GM12878 (cell line): ENCODE results near the gene TOB2. TPM values are rescaled to one million over a fixed set of nuclear protein-coding genes. Genes with fewer than 3 reads are reported as not detected.

ENCODE experiments used
- CBX3 ChIP-seq: fragments of 200-600 bp; sonication (generic); IDR thresholded peaks from 2 replicates; pipeline ENCODE4 v1.6.1; 2016; ENCODE audit warnings: low read depth, borderline replicate concordance
- CBX5 ChIP-seq: sonication (generic); IDR thresholded peaks from 2 replicates; pipeline ENCODE4 v1.6.1; 2016; ENCODE audit warnings: low read depth, moderate library complexity, mild to moderate bottlenecking, inconsistent platforms
- CEBPB ChIP-seq, 2 experiments: fragments of 150-350 bp in 1 of 2; IDR thresholded peaks; 2 replicates each; pipeline ENCODE4 v1.6.1; 2012 to 2014; ENCODE audit warnings: low read depth in 2 of 2, low read length in 2 of 2, borderline replicate concordance in 1 of 2, inconsistent platforms in 1 of 2
- CHD1 ChIP-seq: IDR thresholded peaks from 2 replicates; pipeline ENCODE4 v1.6.1; 2012; ENCODE audit warnings: low read depth, low read length, improper control_type of control experiment
- CHD2 ChIP-seq: IDR thresholded peaks from 2 replicates; pipeline ENCODE4 v1.6.1; 2011; ENCODE audit warnings: low read depth, low read length, improper control_type of control experiment, borderline replicate concordance
- E2F8 ChIP-seq: fragments of 450-650 bp; IDR thresholded peaks from 2 replicates; pipeline ENCODE4 v1.6.1; 2018; ENCODE audit warnings: mild to moderate bottlenecking, low read depth, moderate library complexity; ENCODE audit not compliant: partially characterized antibody
- EED ChIP-seq: sonication (generic); IDR thresholded peaks from 2 replicates; pipeline ENCODE4 v1.6.1; 2016; ENCODE audit warnings: antibody characterized with exemption, low read depth
- EGR1 ChIP-seq, 2 experiments: IDR thresholded peaks; 1 replicate in 1 of 2; 2 replicates in 1 of 2; pipeline ENCODE4 v1.6.1; 2011 to 2012; ENCODE audit warnings: low read depth in 2 of 2, low read length in 2 of 2, borderline replicate concordance in 1 of 2, mild to moderate bottlenecking in 1 of 2, moderate library complexity in 1 of 2
- EP300 ChIP-seq, 2 experiments: fragments of 150-350 bp in 1 of 2; IDR thresholded peaks; 2 replicates each; pipeline ENCODE4 v1.6.1; 2011 to 2012; ENCODE audit warnings: low read depth in 2 of 2, low read length in 2 of 2, borderline replicate concordance in 1 of 2, improper control_type of control experiment in 1 of 2, inconsistent platforms in 1 of 2; ENCODE audit not compliant: control insufficient read depth in 1 of 2
- FOS ChIP-seq: IDR thresholded peaks from 3 replicates; pipeline ENCODE4 v1.6.1; 2011; ENCODE audit warnings: borderline replicate concordance; ENCODE audit not compliant: insufficient read length; ENCODE audit errors: extremely low read depth
- FOXM1 ChIP-seq: IDR thresholded peaks from 2 replicates; pipeline ENCODE4 v1.6.1; 2012; ENCODE audit warnings: low read depth, mild to moderate bottlenecking, inconsistent platforms, low read length, moderate library complexity
- IKZF1 ChIP-seq: fragments of 450-650 bp; conservative IDR thresholded peaks from 2 replicates; pipeline ENCODE4 v1.6.1; 2017; ENCODE audit warnings: antibody characterized with exemption, mild to moderate bottlenecking
- MXI1 ChIP-seq: fragments of 150-350 bp; IDR thresholded peaks from 2 replicates; pipeline ENCODE4 v1.6.1; 2011; ENCODE audit warnings: low read depth, mild to moderate bottlenecking, inconsistent platforms, low read length, improper control_type of control experiment
- NBN ChIP-seq: fragments of 450-650 bp; IDR thresholded peaks from 2 replicates; pipeline ENCODE4 v1.6.1; 2016
- NFYA ChIP-seq: IDR thresholded peaks from 2 replicates; pipeline ENCODE4 v1.6.1; 2011; ENCODE audit warnings: low read depth, mild to moderate bottlenecking, low read length, improper control_type of control experiment, borderline replicate concordance
- NR2F1 ChIP-seq: fragments of 450-650 bp; conservative IDR thresholded peaks from 2 replicates; pipeline ENCODE4 v1.6.1; 2017; ENCODE audit warnings: mild to moderate bottlenecking
- PBX3 ChIP-seq: IDR thresholded peaks from 2 replicates; pipeline ENCODE4 v1.6.1; 2011; ENCODE audit warnings: mild to moderate bottlenecking, low read depth, low read length, moderate library complexity; ENCODE audit not compliant: insufficient replicate concordance
- POLR2A ChIP-seq: IDR thresholded peaks from 2 replicates; pipeline ENCODE4 v1.6.1; 2011; ENCODE audit warnings: low read depth, mild to moderate bottlenecking, low read length
- RELB ChIP-seq: fragments of 450-650 bp; IDR thresholded peaks from 2 replicates; pipeline ENCODE4 v1.6.1; 2017; ENCODE audit warnings: low read depth, mild to moderate bottlenecking, moderate library complexity
- RFX5 ChIP-seq: IDR thresholded peaks from 2 replicates; pipeline ENCODE4 v1.6.1; 2011; ENCODE audit warnings: low read depth, low read length, improper control_type of control experiment
- SIN3A ChIP-seq: IDR thresholded peaks from 2 replicates; pipeline ENCODE4 v1.6.1; 2012; ENCODE audit warnings: low read depth, low read length, improper control_type of control experiment
- SRF ChIP-seq, 2 experiments: IDR thresholded peaks; 2 replicates each; pipeline ENCODE4 v1.6.1; 2011; ENCODE audit warnings: low read depth in 2 of 2, low read length in 2 of 2, mild to moderate bottlenecking in 1 of 2, moderate library complexity in 1 of 2
- TBL1XR1 ChIP-seq: IDR thresholded peaks from 2 replicates; pipeline ENCODE4 v1.6.1; 2012; ENCODE audit warnings: low read depth, low read length, improper control_type of control experiment
- USF1 ChIP-seq: IDR thresholded peaks from 2 replicates; pipeline ENCODE4 v1.6.1; 2011; ENCODE audit warnings: borderline replicate concordance, low read depth, mild to moderate bottlenecking, moderate library complexity, mixed read lengths, low read length; ENCODE audit not compliant: insufficient read depth; ENCODE audit errors: extremely low read length
- polyA plus RNA-seq, 11 experiments: library from polyadenylated mRNA; depleted of rRNA in 4 of 11; unstranded in 6 of 11; stranded (reverse) in 5 of 11; fragments of >200 nt; fragmentation: Nextera tagmentation in 4 of 11; fragmentation: Illumina TruSeq in 1 of 11; extraction: Ambion mirVana in 4 of 11; extraction: Trizol in 1 of 11; gene quantifications; 1 replicate in 1 of 11; 2 replicates in 10 of 11; pipeline versions ENCODE4 v1.2.1 to v1.2.3, GENCODE V29; 2011 to 2016; ENCODE audit warnings: inconsistent platforms in 2 of 11, missing spikeins in 2 of 11, low read depth in 1 of 11
- total RNA-seq, 4 experiments: library from RNA; depleted of rRNA in 3 of 4; stranded (reverse); fragments of >200 nt in 3 of 4; fragmentation: Illumina TruSeq in 1 of 4; extraction: Trizol in 1 of 4; gene quantifications; 2 replicates each; pipeline versions ENCODE4 v1.2.1 to v1.2.3, GENCODE V29; 2013 to 2021

Gene TOB2
- total and polyA plus RNA-seq, 10 of the 15 experiments (the other 5 are each of a cell fraction or from before 2014, with no cell fraction given) = 4.5 to 32.0 (median 15.1) TPM

GRCh38 chr22:41448189-41448808 lies 1.7 kb upstream of the TOB2 start (continued):
- TF ChIP-seq IKZF1 (peak; percentile 96), EGR1 (IDR thresholded peaks at IDR 0.05; ENCODE audit: borderline replicate concordance in 1 of 2, low read depth in 2 of 2, low read length in 2 of 2) (peak in 1 of 2 experiments; percentile 54; a peak in 1 of 3 replicates), MXI1 (peak; percentile 68; the same call in 1 of the 2 replicates), FOXM1 (no peak), E2F8 (peak; percentile 62), EED (peak; percentile 94), NFYA (peak; percentile 14; the same call in 1 of the 2 replicates), PBX3 (peak; percentile 55), USF1 (no peak), NBN (peak; percentile 96), SIN3A (peak; percentile 57; the same call in 1 of the 2 replicates), SRF (IDR thresholded peaks at IDR 0.05; ENCODE audit: low read depth in 2 of 2, low read length in 2 of 2) (0 out of 4 replicates have a peak, but pooled peaks of 1 of the 2 experiments have one; percentile 9), CHD1 (no peak), NR2F1 (peak; percentile 67), CEBPB (IDR thresholded peaks at IDR 0.05; ENCODE audit: borderline replicate concordance in 1 of 2, low read depth in 2 of 2, low read length in 2 of 2) (no peak; a peak in 1 of 4 replicates), CBX3 (no peak), RELB (peak; percentile 82), FOS (peak; percentile 46), EP300 (IDR thresholded peaks at IDR 0.05; ENCODE audit: borderline replicate concordance in 1 of 2, control insufficient read depth in 1 of 2, low read depth in 2 of 2, low read length in 2 of 2) (peak; percentile 9 to 63; a peak in 2 of 4 replicates), RFX5 (peak; percentile 98), CBX5 (no peak), CHD2 (peak; percentile 90), POLR2A (no peak), TBL1XR1 (peak; percentile 21; the same call in 1 of the 2 replicates)
